Loucy (cell line): Measurements from ENCODE around the gene CD300A.

Source experiments
- EZH2phosphoT487 ChIP-seq: fragments of 200-600 bp; IDR thresholded peaks from 2 replicates; pipeline ENCODE4 v1.6.1; 2018; ENCODE audit warnings: antibody characterized with exemption, mild to moderate bottlenecking, moderate library complexity, borderline replicate concordance
- TF ChIP-seq, protein P1 (sequence below): fragments of 200-600 bp; sonication (generic); conservative IDR thresholded peaks from 2 replicates; pipeline ENCODE4 v1.5.1; 2014; ENCODE audit warnings: mild to moderate bottlenecking, antibody characterized with exemption, low read length

DNA sequence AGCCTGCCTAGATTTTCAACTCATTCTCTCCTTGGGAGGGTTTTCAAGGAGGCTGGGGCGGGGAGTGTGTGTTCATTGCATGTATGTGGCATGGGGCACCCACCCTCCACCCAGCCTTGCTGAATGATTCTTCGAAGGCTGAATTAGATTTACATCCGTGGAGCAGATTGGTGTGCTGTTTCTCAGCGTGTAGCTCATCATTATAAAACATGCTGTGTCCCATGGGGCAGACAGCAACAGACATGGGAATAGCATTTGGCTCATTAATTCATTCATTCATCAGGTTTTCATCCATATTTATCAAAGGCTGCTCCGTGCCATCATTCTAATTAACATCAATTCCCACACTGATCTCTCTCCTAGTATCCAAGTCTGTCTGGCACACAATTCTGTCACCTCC lies 10.6 kb upstream of the CD300A start:
- TF ChIP-seq, protein P1, sequence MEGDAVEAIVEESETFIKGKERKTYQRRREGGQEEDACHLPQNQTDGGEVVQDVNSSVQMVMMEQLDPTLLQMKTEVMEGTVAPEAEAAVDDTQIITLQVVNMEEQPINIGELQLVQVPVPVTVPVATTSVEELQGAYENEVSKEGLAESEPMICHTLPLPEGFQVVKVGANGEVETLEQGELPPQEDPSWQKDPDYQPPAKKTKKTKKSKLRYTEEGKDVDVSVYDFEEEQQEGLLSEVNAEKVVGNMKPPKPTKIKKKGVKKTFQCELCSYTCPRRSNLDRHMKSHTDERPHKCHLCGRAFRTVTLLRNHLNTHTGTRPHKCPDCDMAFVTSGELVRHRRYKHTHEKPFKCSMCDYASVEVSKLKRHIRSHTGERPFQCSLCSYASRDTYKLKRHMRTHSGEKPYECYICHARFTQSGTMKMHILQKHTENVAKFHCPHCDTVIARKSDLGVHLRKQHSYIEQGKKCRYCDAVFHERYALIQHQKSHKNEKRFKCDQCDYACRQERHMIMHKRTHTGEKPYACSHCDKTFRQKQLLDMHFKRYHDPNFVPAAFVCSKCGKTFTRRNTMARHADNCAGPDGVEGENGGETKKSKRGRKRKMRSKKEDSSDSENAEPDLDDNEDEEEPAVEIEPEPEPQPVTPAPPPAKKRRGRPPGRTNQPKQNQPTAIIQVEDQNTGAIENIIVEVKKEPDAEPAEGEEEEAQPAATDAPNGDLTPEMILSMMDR, result no peak
- no peak for TF ChIP-seq EZH2phosphoT487
